Panc1 (cell line): ENCODE results near the gene TEX35.

ENCODE experiments used
- POLR2AphosphoS5 ChIP-seq: IDR thresholded peaks from 2 replicates; pipeline ENCODE4 v1.6.1; 2012; ENCODE audit warnings: mild to moderate bottlenecking, low read depth, low read length, moderate library complexity
- TF ChIP-seq, protein P1 (sequence below): fragments of 450-650 bp; IDR thresholded peaks from 2 replicates; pipeline ENCODE4 v1.5.1; 2017; ENCODE audit warnings: mild to moderate bottlenecking

DNA sequence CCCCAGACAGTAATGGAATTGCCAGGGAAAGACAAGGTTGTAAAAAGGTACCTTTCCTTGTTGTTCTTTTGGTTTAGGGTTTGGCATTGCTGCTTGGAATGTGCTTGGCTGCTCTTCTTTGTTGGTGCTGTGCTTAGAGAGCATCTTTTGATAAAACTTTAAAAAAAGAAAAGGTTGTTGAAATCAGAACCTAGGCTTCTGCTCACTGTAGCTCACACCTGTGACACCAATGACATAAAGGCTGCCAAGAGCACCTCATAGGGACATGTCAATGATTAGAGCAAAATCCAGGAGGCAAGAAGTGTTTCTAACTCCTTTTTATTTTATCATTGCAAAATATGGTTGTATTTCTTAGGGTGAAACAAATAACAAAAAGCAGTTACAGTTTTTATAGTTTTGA, 45.1 kb upstream of the TEX35 start:
- TF ChIP-seq, protein P1, sequence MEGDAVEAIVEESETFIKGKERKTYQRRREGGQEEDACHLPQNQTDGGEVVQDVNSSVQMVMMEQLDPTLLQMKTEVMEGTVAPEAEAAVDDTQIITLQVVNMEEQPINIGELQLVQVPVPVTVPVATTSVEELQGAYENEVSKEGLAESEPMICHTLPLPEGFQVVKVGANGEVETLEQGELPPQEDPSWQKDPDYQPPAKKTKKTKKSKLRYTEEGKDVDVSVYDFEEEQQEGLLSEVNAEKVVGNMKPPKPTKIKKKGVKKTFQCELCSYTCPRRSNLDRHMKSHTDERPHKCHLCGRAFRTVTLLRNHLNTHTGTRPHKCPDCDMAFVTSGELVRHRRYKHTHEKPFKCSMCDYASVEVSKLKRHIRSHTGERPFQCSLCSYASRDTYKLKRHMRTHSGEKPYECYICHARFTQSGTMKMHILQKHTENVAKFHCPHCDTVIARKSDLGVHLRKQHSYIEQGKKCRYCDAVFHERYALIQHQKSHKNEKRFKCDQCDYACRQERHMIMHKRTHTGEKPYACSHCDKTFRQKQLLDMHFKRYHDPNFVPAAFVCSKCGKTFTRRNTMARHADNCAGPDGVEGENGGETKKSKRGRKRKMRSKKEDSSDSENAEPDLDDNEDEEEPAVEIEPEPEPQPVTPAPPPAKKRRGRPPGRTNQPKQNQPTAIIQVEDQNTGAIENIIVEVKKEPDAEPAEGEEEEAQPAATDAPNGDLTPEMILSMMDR = no peak
- TF ChIP-seq POLR2AphosphoS5 = no peak
